Thyroid gland (tissue), 4 donors: ENCODE measurements around the gene NLE1.

Experiments
- CTCF ChIP-seq, 6 experiments: fragments of 200-600 bp in 3 of 6; fragments of 450-650 bp in 3 of 6; sonication (generic) in 3 of 6; IDR thresholded peaks; one replicate each; pipeline ENCODE4 v1.5.1; 2016 to 2019; ENCODE audit warnings: antibody characterized with exemption in 6 of 6, mild to moderate bottlenecking in 2 of 6, inconsistent platforms in 1 of 6, moderate library complexity in 1 of 6
- POLR2A ChIP-seq, 2 donors: fragments of 450-650 bp; IDR thresholded peaks; one replicate each; pipeline ENCODE4 v1.6.1; 2017; ENCODE audit warnings: antibody characterized with exemption in 2 of 2, mild to moderate bottlenecking in 2 of 2, moderate library complexity in 1 of 2

- no peak for TF ChIP-seq CTCF (IDR thresholded peaks at IDR 0.05)
- TF ChIP-seq POLR2A (IDR thresholded peaks at IDR 0.05) = no peak
Measured at GRCh38 chr17:35144840-35145239, 2.7 kb upstream of the NLE1 start.
